Measurements from ENCODE around the gene RNF38.
A peak's percentile ranks its signal among the peaks of the same experiment; 100 is the strongest.
"Not testable (repeated sequence)": the region's sequence is repeated elsewhere in the genome, so short reads cannot be mapped to it uniquely, and the experiment has no call there.

Gene RNF38

DNA sequence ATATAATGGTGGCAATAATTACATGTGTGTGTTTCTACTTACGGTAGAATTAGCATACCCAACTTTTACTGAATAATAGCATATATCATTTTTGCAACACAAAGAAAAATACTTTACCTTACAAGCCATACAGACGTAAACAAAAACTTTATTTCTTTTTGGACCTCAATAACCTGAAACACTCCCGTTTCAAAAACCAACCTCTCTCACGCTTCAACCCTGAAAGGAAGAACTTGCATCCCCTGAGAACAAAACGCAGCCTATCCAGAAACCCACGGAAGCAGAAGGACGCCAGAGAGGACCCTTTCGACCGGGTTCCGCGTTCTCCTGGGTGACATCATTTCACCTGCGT lies at the start of gene RNF38:
Gene RNF38, minus strand, starts transcription at position 290 of the 352 bp plus-strand sequence. Its CDS starts 161 bp downstream, at position 129.
- TF ChIP-seq, protein P1, sequence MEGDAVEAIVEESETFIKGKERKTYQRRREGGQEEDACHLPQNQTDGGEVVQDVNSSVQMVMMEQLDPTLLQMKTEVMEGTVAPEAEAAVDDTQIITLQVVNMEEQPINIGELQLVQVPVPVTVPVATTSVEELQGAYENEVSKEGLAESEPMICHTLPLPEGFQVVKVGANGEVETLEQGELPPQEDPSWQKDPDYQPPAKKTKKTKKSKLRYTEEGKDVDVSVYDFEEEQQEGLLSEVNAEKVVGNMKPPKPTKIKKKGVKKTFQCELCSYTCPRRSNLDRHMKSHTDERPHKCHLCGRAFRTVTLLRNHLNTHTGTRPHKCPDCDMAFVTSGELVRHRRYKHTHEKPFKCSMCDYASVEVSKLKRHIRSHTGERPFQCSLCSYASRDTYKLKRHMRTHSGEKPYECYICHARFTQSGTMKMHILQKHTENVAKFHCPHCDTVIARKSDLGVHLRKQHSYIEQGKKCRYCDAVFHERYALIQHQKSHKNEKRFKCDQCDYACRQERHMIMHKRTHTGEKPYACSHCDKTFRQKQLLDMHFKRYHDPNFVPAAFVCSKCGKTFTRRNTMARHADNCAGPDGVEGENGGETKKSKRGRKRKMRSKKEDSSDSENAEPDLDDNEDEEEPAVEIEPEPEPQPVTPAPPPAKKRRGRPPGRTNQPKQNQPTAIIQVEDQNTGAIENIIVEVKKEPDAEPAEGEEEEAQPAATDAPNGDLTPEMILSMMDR (IDR thresholded peaks at IDR 0.05; ENCODE audit: low read depth, low read length): no peak
- DNase-seq (ENCODE audit: low read depth in 2 of 2): no peak
- H3K4me3 ChIP-seq (replicated peaks in 1 of 2; ENCODE audit: low read depth in 2 of 2, low read length in 2 of 2): peak within 1 kb of the TSS; percentile 82 to 88

DNA sequence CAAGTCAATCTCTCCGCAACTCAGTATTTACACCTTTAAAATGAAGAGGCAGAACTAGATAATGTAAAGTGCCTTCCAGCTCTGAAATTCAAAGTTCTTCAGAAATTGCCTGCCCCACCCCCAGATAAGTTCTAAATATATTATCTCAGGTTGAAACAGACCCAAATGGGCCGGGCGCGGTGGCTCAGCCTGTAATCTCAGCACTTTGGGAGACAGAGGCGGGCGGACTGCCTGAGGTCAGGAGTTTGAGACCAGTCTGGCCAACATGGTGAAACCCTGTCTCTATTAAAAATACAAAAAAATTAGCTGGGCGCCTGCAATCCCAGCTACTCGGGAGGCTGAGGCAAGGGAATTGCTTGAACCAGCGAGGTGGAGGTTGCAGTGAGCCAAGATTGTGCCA lies 48.5 kb upstream of the RNF38 start:
- not testable (repeated sequence) for DNase-seq (ENCODE audit: low read depth in 2 of 2); H3K4me3 ChIP-seq (replicated peaks in 1 of 2; ENCODE audit: low read depth in 2 of 2, low read length in 2 of 2)

DNA sequence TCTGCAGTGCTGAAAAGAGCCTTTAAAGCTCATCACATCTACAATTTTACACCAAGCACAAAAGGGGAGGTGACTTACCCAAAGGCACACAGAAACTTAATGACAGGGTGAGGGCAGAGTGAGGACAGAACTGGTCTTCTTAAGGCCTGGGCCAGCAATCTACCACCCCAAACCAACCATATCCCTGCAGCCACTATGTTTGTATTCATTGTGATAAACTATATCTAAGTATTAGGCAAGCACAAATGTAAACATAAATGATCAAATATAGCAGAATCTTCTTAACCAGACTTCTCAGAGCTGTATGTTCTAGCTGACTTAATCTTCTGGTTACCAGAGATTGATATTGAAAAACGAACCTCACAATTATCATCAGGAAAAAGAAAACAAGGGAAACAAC lies 47.9 kb upstream of the RNF38 start:
- TF ChIP-seq, protein P1 (IDR thresholded peaks at IDR 0.05; ENCODE audit: low read depth, low read length): no peak
- no peak for DNase-seq (ENCODE audit: low read depth in 2 of 2)
- H3K4me3 ChIP-seq (replicated peaks in 1 of 2; ENCODE audit: low read depth in 2 of 2, low read length in 2 of 2): no peak overlapping the region

DNA sequence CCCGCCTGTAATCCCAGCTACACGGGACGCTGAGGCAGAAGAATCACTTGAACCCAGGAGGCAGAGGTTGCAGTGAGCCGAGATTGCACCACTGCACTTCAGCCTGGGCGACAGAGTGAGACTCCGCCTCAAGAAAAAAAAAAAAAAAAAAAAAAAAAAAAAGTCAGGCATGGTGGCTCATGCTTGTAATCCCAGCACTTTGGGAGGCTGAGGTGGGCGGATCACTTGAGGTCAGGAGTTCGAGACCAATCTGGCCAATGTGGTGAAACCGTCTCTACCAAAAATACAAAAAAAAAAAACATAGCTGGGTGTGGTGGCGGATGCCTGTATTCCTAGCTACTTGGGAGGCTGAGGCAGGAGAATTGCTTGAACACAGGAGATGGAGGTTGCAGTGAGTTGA lies 46.6 kb upstream of the RNF38 start:
- DNase-seq (ENCODE audit: low read depth in 2 of 2); H3K4me3 ChIP-seq (replicated peaks in 1 of 2; ENCODE audit: low read depth in 2 of 2, low read length in 2 of 2): not testable (repeated sequence)

DNA sequence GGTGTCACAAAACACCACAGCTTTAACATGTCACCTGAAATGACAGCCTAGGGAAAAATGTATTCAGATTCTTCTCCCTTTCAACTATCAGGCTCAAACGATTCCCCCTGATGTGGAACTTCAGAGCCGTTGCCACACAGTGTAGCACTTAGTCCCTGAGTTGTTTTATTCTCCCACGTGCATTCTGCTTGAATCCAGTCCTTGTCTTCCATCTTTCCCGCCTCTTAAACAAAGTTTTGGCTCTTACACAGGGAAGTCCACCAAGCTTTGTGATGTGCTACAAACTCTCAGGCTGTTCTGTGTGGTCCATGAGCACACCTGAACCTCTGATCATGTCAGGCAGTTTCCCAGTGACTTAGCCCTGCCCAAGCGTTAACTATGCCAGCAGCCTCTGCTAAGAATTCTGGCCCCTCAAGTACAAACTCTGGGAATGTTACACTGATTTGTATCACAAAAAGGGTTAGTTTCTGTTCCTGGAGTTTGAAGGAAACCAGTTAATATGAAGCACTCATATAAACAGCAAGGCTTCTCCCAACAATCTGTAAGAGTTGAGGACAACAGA lies 45.8 kb upstream of the RNF38 start:
- no peak for DNase-seq (ENCODE audit: low read depth in 2 of 2)
- TF ChIP-seq, protein P1 (IDR thresholded peaks at IDR 0.05; ENCODE audit: low read depth, low read length): no peak
- no peak overlapping the region for H3K4me3 ChIP-seq (replicated peaks in 1 of 2; ENCODE audit: low read depth in 2 of 2, low read length in 2 of 2)

DNA sequence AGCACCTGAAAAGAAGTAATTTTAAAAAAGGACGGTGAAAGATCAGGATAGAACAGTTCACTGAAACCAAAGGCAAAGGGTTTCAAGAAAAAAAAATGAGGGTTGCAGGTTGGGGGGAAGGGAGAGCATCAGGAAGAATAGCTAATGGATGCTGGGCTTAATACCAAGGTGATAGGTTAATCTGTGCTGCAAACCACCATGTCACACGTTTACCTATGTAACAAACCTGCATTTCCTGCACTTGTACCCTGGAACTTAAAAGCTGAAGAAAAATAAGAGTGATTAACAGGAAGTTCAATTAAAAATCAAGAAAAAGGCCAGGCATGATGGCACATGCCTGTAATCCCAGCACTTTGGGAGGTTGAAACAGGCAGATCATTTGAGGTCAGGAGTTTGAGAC lies 44.1 kb upstream of the RNF38 start:
- no peak for DNase-seq (ENCODE audit: low read depth in 2 of 2)
- H3K4me3 ChIP-seq (replicated peaks in 1 of 2; ENCODE audit: low read depth in 2 of 2, low read length in 2 of 2): no peak overlapping the region
- TF ChIP-seq, protein P1 (IDR thresholded peaks at IDR 0.05; ENCODE audit: low read depth, low read length): no peak

DNA sequence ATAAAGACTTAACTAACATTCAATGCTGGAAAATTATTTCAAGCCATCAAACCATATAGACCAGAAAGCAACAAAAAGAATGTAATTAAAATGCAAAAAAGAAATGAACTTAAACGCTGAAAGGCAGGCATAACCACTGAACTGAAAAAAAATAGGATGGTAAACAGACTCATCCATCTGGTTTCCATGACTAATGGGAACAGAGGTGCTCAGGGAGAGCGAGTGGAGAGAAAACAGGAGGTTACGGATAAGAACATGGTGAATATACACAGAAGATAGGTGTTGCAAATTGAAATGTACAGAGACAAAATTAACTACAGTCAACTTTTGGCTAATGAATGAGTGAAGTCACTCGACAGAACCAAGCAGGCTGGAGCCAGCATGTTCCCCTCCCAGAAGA lies 43.5 kb upstream of the RNF38 start:
- no peak overlapping the region for H3K4me3 ChIP-seq (replicated peaks in 1 of 2; ENCODE audit: low read depth in 2 of 2, low read length in 2 of 2)
- TF ChIP-seq, protein P1 (IDR thresholded peaks at IDR 0.05; ENCODE audit: low read depth, low read length): no peak
- peak in 1 of 2 donors; percentile 18 for DNase-seq (ENCODE audit: low read depth in 2 of 2)

DNA sequence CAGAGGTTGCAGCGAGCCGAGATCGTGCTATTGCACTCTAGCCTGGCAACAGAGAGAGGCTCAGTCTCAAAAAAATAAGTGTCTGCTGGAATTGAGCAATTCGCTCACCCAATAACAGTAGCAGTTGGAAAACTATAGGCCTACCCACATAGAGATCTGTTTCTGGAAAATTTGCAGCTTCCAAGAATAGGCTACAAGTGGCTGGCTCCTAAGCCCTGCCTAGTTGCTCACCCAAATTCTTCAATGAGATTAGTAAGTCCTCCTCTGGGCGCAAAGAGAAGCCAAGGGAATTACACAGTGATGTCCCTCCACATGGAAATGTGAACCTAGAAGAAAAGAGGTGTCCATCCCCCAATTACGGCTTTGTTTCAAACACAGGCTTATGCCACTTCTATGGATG lies 42.6 kb upstream of the RNF38 start:
- TF ChIP-seq, protein P1 (IDR thresholded peaks at IDR 0.05; ENCODE audit: low read depth, low read length): no peak
- no peak overlapping the region for H3K4me3 ChIP-seq (replicated peaks in 1 of 2; ENCODE audit: low read depth in 2 of 2, low read length in 2 of 2)
- DNase-seq (ENCODE audit: low read depth in 2 of 2): no peak
